Measurements from ENCODE around the gene FGFR2. TPM values are rescaled to one million over a fixed set of nuclear protein-coding genes. Genes with fewer than 3 reads are reported as not detected.

The FGFR2 gene
- total RNA-seq, 4 donors from 2014 or later = 105 to 222 (median 155) TPM

DNA sequence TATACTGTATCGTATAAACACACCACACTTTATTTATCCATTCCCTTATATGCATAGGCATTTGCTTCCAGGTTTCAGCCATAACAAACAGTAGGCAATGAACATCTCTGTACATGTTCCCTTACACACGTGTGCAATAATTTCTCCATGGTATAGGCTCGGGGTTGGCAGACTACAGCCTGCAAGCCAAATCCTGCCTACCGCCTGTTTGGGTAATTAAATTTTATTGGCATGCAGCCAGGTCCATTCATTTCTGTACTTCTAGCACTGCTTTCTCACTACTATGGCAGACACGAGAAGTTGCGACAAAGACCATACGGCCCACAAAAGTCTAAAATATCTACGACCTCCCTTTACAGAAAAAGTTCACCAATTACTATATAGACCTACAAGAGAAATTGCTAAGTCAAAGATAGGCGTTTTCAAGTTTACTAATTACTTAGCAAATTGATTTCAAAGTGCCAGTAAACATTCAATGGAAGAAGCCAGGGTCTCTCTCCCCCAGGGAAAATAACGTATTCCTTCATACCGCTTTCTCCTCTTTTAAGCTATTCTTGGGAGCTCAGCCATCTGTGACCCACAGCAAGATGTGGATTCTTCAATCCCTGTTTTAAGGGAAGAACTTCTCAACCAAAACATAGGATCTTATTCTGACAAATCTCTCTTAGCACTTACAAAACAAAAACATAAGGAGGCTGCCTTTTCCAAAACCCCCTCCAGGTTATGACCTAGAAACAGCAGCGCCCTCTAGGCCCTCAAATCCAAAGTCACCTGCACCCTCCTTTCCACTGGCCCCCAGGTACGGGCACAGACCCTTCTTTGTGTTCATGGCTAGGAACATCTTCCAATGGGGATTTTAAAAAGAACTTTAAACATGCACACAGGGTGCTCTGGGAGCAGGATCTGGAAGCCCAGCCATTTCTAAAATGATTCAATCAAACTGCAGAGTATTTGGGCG lies 100.5 kb downstream of the FGFR2 start:
- 44% methylated on average over 14 of the region's 14 CpGs for WGBS
- no peaks in the 10 kb centered on the region for H3K27me3 ChIP-seq
- peaks cover 10% of the 10 kb centered on the region for H3K36me3 ChIP-seq
- peaks cover 31% of the 10 kb centered on the region for H3K4me1 ChIP-seq
- no peaks in the 10 kb centered on the region for H3K9me3 ChIP-seq
- TF ChIP-seq POLR2A (IDR thresholded peaks at IDR 0.05) = no peak
- no peak for TF ChIP-seq POLR2AphosphoS5 (IDR thresholded peaks at IDR 0.05)
- TF ChIP-seq EP300 (IDR thresholded peaks at IDR 0.05) = no peak
- TF ChIP-seq, protein P1, sequence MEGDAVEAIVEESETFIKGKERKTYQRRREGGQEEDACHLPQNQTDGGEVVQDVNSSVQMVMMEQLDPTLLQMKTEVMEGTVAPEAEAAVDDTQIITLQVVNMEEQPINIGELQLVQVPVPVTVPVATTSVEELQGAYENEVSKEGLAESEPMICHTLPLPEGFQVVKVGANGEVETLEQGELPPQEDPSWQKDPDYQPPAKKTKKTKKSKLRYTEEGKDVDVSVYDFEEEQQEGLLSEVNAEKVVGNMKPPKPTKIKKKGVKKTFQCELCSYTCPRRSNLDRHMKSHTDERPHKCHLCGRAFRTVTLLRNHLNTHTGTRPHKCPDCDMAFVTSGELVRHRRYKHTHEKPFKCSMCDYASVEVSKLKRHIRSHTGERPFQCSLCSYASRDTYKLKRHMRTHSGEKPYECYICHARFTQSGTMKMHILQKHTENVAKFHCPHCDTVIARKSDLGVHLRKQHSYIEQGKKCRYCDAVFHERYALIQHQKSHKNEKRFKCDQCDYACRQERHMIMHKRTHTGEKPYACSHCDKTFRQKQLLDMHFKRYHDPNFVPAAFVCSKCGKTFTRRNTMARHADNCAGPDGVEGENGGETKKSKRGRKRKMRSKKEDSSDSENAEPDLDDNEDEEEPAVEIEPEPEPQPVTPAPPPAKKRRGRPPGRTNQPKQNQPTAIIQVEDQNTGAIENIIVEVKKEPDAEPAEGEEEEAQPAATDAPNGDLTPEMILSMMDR (IDR thresholded peaks at IDR 0.05) = no peak
- H3K4me3 ChIP-seq = no peak overlapping the region
- DNase-seq (ENCODE audit: low spot score in 2 of 2) = no peak
- peak overlapping the region; percentile 15 for H3K27ac ChIP-seq

DNA sequence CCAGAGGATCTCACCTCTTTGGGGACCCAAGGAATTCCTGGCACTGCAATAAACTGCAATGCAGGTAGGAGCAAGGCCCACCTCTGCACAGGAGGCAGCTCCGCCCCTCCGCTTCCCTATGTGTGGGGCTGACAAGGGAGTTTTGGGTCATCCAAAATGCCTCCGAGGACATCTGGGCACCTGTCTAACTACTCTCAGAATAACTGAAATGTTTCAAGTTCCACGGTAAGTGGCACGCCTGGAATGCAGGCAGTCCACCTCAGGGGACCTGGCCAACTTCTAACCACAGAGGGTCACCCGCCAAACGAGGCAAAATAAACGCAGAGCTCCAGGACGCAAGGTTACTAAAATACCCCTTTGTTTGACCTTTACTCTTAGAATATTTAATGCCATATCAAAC lies 102.5 kb downstream of the FGFR2 start:
- Histone ChIP-seq H3K4me3 (no peak overlapping the region), H3K4me1 (peaks cover 35% of the 10 kb centered on the region), H3K9me3 (no peaks in the 10 kb centered on the region), H3K27me3 (no peaks in the 10 kb centered on the region), H3K27ac (no peak overlapping the region), H3K36me3 (peaks cover 5% of the 10 kb centered on the region)
- 49% methylated on average over 8 of the region's 9 CpGs for WGBS
- TF ChIP-seq POLR2A (IDR thresholded peaks at IDR 0.05) (no peak), POLR2AphosphoS5 (IDR thresholded peaks at IDR 0.05) (no peak), EP300 (IDR thresholded peaks at IDR 0.05) (no peak)
- TF ChIP-seq, protein P1 (IDR thresholded peaks at IDR 0.05) = no peak
- DNase-seq (ENCODE audit: low spot score in 2 of 2) = no peak

DNA sequence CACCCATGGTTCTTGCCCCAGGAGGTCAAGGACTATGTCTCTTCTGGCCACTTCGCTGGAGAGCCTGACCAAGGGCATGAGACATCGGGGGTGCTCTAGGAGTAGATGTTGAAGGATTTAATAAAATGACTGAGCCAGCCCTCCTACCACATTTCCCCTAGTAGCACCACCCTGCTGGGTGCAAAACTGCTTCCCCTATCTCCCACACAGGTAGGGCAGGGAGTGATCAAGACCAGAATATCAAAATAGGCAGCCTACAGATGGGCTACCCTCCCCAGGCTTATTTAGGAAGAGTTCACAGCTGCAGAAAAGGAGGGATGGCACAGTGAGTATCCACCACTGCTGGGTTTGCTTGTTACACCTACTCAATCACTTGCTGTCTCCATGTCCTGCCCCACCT lies 103.9 kb downstream of the FGFR2 start:
- Histone ChIP-seq H3K4me3 (no peak overlapping the region), H3K27me3 (no peaks in the 10 kb centered on the region), H3K27ac (no peak overlapping the region), H3K36me3 (no peaks in the 10 kb centered on the region), H3K9me3 (no peaks in the 10 kb centered on the region), H3K4me1 (peaks cover 39% of the 10 kb centered on the region)
- TF ChIP-seq EP300 (IDR thresholded peaks at IDR 0.05) (no peak), POLR2A (IDR thresholded peaks at IDR 0.05) (no peak), POLR2AphosphoS5 (IDR thresholded peaks at IDR 0.05) (no peak)
- TF ChIP-seq, protein P1 (IDR thresholded peaks at IDR 0.05) = no peak
- 56% methylated on average over 2 of the region's 2 CpGs for WGBS
- DNase-seq (ENCODE audit: low spot score in 2 of 2) = no peak

DNA sequence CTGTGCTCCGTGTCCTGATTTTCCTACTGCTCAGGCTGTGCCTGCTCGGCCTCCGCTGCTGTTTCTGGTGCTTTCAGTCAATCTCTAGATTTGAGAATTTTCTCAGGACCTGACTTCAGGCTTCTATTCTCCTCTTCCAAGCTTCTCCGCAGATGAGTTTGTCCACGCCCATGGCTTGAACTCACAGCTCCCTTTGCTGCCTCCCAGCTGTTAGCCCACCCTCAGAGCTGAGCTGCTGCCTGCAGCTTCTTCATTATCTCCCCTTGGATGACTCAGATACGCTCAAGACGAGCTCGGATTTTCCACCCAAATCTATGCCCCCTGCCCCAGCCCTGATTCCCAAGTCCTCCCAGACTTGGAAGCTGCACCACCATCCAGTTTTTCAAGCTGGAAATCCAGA lies 104.7 kb downstream of the FGFR2 start:
- Histone ChIP-seq H3K9me3 (no peaks in the 10 kb centered on the region), H3K4me3 (no peak overlapping the region), H3K36me3 (no peaks in the 10 kb centered on the region), H3K4me1 (peaks cover 37% of the 10 kb centered on the region), H3K27me3 (no peaks in the 10 kb centered on the region), H3K27ac (no peak overlapping the region)
- WGBS = 66% methylated on average over 8 of the region's 8 CpGs
- no peak for DNase-seq (ENCODE audit: low spot score in 2 of 2)
- TF ChIP-seq EP300 (IDR thresholded peaks at IDR 0.05) (no peak), POLR2AphosphoS5 (IDR thresholded peaks at IDR 0.05) (no peak), POLR2A (IDR thresholded peaks at IDR 0.05) (no peak)
- TF ChIP-seq, protein P1 (IDR thresholded peaks at IDR 0.05) = no peak

DNA sequence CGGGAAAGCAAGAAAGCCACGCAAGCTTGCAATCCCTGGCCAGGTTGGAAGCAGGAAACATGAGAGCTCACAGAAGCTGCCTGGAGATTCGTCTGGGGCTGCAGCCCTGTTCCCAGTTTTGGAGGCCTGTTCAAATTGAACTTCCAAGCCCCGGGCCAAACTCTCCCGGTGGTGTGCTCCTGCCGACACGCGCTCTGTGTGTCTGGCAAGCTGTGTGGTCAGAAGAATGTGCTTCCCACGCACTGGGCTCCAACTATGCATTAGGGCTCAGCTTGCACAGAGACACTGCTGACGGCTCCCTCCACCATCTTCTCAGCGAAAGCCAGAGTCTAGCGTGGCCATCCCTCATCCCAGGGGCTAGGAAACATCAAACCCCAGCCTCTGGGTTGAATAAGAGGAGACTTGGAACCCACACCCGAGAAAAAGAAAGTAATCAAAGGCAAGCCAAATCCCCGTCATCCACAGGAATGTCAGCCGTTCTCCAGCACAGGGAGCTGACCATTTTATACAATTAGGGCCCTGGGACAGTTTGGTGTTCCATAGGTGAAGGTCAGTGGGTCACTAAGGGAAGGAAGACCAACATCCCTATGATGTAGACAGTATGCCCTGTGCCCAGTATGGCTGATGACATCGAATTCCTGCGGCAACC lies 107.2 kb downstream of the FGFR2 start:
- no peak for DNase-seq (ENCODE audit: low spot score in 2 of 2)
- TF ChIP-seq POLR2AphosphoS5 (IDR thresholded peaks at IDR 0.05) = no peak
- TF ChIP-seq EP300 (IDR thresholded peaks at IDR 0.05) = no peak
- TF ChIP-seq POLR2A (IDR thresholded peaks at IDR 0.05) = no peak
- TF ChIP-seq, protein P1 (IDR thresholded peaks at IDR 0.05) = no peak
- H3K4me1 ChIP-seq = peaks cover 20% of the 10 kb centered on the region
- H3K27me3 ChIP-seq = no peaks in the 10 kb centered on the region
- peaks cover 4% of the 10 kb centered on the region for H3K36me3 ChIP-seq
- no peaks in the 10 kb centered on the region for H3K9me3 ChIP-seq
- 37% methylated on average over 17 of the region's 17 CpGs for WGBS
- H3K4me3 ChIP-seq = no peak overlapping the region
- no peak overlapping the region for H3K27ac ChIP-seq

Measured in suprapubic skin (tissue), 4 donors.